ENCODE measurements around the gene RPL41. TPM values are rescaled to one million over a fixed set of nuclear protein-coding genes. Genes with fewer than 3 reads are reported as not detected.

RPL41 gene
- total and polyA plus RNA-seq, 9 of the 15 experiments (the other 6 are each of a cell fraction or from before 2014, with no cell fraction given): 3,403 to 11,276 (median 5,604) TPM

- ChIA-PET POLR2A (interaction anchor here (0.6 to 7.8 kb wide), 24 partner anchors 9 to 622 kb away, joined by 3 to 125 read pairs (median 4); partner anchors contain the start of genes ESYT1, IKZF4, MYL6 and RPL41), CTCF (ENCODE audit: low intra/inter-chr PET ratio) (interaction anchor here (0.7 kb wide), 1 partner anchor 22 kb away, joined by 3 read pairs; no protein-coding TSS in a partner anchor)
- H3K9ac ChIP-seq (ENCODE audit: insufficient read depth in 1 of 2, low read depth in 2 of 2, low read length in 2 of 2): peak within 1 kb of the TSS; percentile 98 to 99
- FAIRE-seq: peak; percentile 98
- no TSS peak for BruUV-seq (replicated peaks)
- H4K20me1 ChIP-seq (replicated peaks; ENCODE audit: control insufficient read depth, insufficient read depth, low read length): peaks cover 10% of the 10 kb centered on the region
- H3K79me2 ChIP-seq (ENCODE audit: control insufficient read depth, insufficient read depth, low read length): peaks cover 47% of the 10 kb centered on the region
- peak within 1 kb of the TSS; percentile 97 for H3K4me3 ChIP-seq
- H3K9me1 ChIP-seq (ENCODE audit: control insufficient read depth, insufficient read depth, low read length): no peaks in the 10 kb centered on the region
- ATAC-seq: peak; percentile 97
- no peaks in the 10 kb centered on the region for H3K27me3 ChIP-seq (ENCODE audit: control insufficient read depth in 2 of 2, insufficient read depth in 2 of 2, low read length in 2 of 2)
- intact Hi-C loops (cut with micrococcal nuclease) (loop anchor here (2.0 kb wide), 1 partner anchor 21 kb away; no protein-coding TSS in a partner anchor), in situ Hi-C loops (cut with MboI) (no loop called here)
- 0 out of 2 replicates have a peak, but pooled peaks cover 5% of the 10 kb centered on the region for H3K9me3 ChIP-seq (replicated peaks; ENCODE audit: control insufficient read depth, insufficient read depth, low read depth, low read length)
- peak within 1 kb of the TSS; percentile 91 for H2AFZ ChIP-seq (ENCODE audit: low read depth, low read length)
- H3K4me2 ChIP-seq (ENCODE audit: insufficient read depth, low read length): peak within 1 kb of the TSS; percentile 99
- peaks cover 41% of the 10 kb centered on the region for H3K36me3 ChIP-seq (ENCODE audit: control insufficient read depth, insufficient read depth, low read length)
- peaks cover 11 to 25% of the 10 kb centered on the region in 2 experiments; a peak in 4 of 5 replicates for H3K4me1 ChIP-seq (replicated peaks in 1 of 2; ENCODE audit: control insufficient read depth in 2 of 2, insufficient read depth in 2 of 2, low read length in 2 of 2)
- peak; percentile 90 to 99 (median 94) for DNase-seq (ENCODE audit: extremely low read depth in 1 of 4, low spot score in 3 of 4)
- H3K27ac ChIP-seq (ENCODE audit: extremely low read depth, low read depth, low read length): peak within 1 kb of the TSS; percentile 99
- WGBS (ENCODE audit: insufficient coverage, low coverage, missing lambda C conversion rate): under 1% methylated on average over 57 of the region's 60 CpGs
- TF ChIP-seq ARHGAP35 (IDR thresholded peaks at IDR 0.05; ENCODE audit: partially characterized antibody) (no peak), ELF2 (CRISPR knock-in tag; IDR thresholded peaks at IDR 0.05) (no peak), ZNF57 (CRISPR knock-in tag; IDR thresholded peaks at IDR 0.05) (no peak), ARID3A (IDR thresholded peaks at IDR 0.05; ENCODE audit: borderline replicate concordance, low read depth, low read length) (no peak), MTA2 (IDR thresholded peaks at IDR 0.05; ENCODE audit: low read depth) (no peak), RBBP5 (IDR thresholded peaks at IDR 0.05; ENCODE audit: borderline replicate concordance, insufficient read depth, low read length, poor library complexity, severe bottlenecking) (peak; percentile 85), FOS (IDR thresholded peaks at IDR 0.05; ENCODE audit: extremely low read depth, insufficient read length) (no peak), HLTF (IDR thresholded peaks at IDR 0.05) (no peak), ZNF444 (CRISPR knock-in tag; IDR thresholded peaks at IDR 0.05) (no peak), FOXJ2 (tag; IDR thresholded peaks at IDR 0.05) (no peak), RBFOX2 (IDR thresholded peaks at IDR 0.05; ENCODE audit: low read depth, low read length) (peak; percentile 99)
- TF ChIP-seq, protein P1, sequence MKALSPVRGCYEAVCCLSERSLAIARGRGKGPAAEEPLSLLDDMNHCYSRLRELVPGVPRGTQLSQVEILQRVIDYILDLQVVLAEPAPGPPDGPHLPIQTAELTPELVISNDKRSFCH (CRISPR knock-in tag; IDR thresholded peaks at IDR 0.05): no peak
- TF ChIP-seq, protein P1 (tag; IDR thresholded peaks at IDR 0.05): 0 out of 2 replicates have a peak, but pooled peaks have one; percentile 22
- TF ChIP-seq, protein P2, sequence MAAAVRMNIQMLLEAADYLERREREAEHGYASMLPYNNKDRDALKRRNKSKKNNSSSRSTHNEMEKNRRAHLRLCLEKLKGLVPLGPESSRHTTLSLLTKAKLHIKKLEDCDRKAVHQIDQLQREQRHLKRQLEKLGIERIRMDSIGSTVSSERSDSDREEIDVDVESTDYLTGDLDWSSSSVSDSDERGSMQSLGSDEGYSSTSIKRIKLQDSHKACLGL (CRISPR knock-in tag; IDR thresholded peaks at IDR 0.05; ENCODE audit: borderline replicate concordance, poor library complexity, severe bottlenecking): no peak
- TF ChIP-seq, protein P3, sequence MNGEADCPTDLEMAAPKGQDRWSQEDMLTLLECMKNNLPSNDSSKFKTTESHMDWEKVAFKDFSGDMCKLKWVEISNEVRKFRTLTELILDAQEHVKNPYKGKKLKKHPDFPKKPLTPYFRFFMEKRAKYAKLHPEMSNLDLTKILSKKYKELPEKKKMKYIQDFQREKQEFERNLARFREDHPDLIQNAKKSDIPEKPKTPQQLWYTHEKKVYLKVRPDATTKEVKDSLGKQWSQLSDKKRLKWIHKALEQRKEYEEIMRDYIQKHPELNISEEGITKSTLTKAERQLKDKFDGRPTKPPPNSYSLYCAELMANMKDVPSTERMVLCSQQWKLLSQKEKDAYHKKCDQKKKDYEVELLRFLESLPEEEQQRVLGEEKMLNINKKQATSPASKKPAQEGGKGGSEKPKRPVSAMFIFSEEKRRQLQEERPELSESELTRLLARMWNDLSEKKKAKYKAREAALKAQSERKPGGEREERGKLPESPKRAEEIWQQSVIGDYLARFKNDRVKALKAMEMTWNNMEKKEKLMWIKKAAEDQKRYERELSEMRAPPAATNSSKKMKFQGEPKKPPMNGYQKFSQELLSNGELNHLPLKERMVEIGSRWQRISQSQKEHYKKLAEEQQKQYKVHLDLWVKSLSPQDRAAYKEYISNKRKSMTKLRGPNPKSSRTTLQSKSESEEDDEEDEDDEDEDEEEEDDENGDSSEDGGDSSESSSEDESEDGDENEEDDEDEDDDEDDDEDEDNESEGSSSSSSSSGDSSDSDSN (IDR thresholded peaks at IDR 0.05; ENCODE audit: borderline replicate concordance in 1 of 2, low read depth in 2 of 2, low read length in 2 of 2): peak; percentile 77 to 90; a peak in 2 of 4 replicates
These were observed 12.2 kb upstream of the RPL41 start, which contains the start of gene PA2G4 for GRCh38 chr12:56104109-56104814. TSS of gene PA2G4 (plus strand) at chr12:56104559. CDS start at chr12:56104738, 179 bp downstream.

Measured in K562 (cell line).